SH-SY5Y (cell line): ENCODE results near the gene LMCD1.

Experiments
- GATA2 ChIP-seq: IDR thresholded peaks from 2 replicates; pipeline ENCODE4 v1.6.1; 2011; ENCODE audit warnings: mild to moderate bottlenecking, low read depth, low read length
- GATA3 ChIP-seq: IDR thresholded peaks from 2 replicates; pipeline ENCODE4 v1.6.1; 2011; ENCODE audit warnings: low read depth, mild to moderate bottlenecking, low read length, moderate library complexity

GRCh38 chr3:8524249-8524648, 22.6 kb downstream of the LMCD1 start:
- TF ChIP-seq GATA3 (no peak), GATA2 (no peak)
